Endothelial cell of umbilical vein (primary cell): Measurements from ENCODE around the gene GRK5. TPM values are rescaled to one million over a fixed set of nuclear protein-coding genes. Genes with fewer than 3 reads are reported as not detected.

Experiments
- BruUV-seq: library from RNA; stranded (reverse); fragments of 400-500 nt; replicated peaks from 2 replicates; lab custom pipeline; 2021; lab: Mats Ljungman, UMichigan
- CTCF ChIA-PET: fragments of 300-600, 350-600 bp; sonication (Branson Sonifier 250); formaldehyde crosslinking; loops from one replicate; lab custom pipeline; 2021; ENCODE audit warnings: antibody characterized with exemption, inconsistent platforms; lab: Charles Lee
- POLR2A ChIA-PET: fragments of 300-600, 350-600 bp; sonication (Branson Sonifier 250); formaldehyde crosslinking; loops from one replicate; lab custom pipeline; 2021; ENCODE audit warnings: antibody characterized with exemption, inconsistent platforms; lab: Charles Lee
- DNase-seq: peaks from one replicate; pipeline ENCODE4 v3.0.0-alpha.2; 2011; ENCODE audit warnings: low read depth, low spot score
- FAIRE-seq: peaks from 2 replicates; lab custom pipeline; 2011; peaks lifted over from hg19 to GRCh38; lab: Jason Lieb, UNC
- H2AFZ ChIP-seq: 2 replicates; pipeline ENCODE4 v1.6.0; 2012; ENCODE audit warnings: low read depth, low read length, control low read depth, inconsistent platforms
- H3K27ac ChIP-seq: 2 replicates; pipeline ENCODE4 v1.5.1; 2011; ENCODE audit warnings: low read depth, mild to moderate bottlenecking, control low read depth, low read length, moderate library complexity; ENCODE audit not compliant: insufficient read depth
- H3K27me3 ChIP-seq, 2 experiments: 2 replicates each; pipeline versions ENCODE4 v1.6.0 to v1.6.1; 2011; ENCODE audit warnings: low read length in 2 of 2, mixed read lengths in 1 of 2; ENCODE audit not compliant: control insufficient read depth in 2 of 2, insufficient read depth in 2 of 2
- H3K36me3 ChIP-seq, 2 experiments: 2 replicates in 1 of 2; 3 replicates in 1 of 2; pipeline ENCODE4 v1.5.1; 2011; ENCODE audit warnings: low read length in 2 of 2, mild to moderate bottlenecking in 1 of 2, moderate library complexity in 1 of 2; ENCODE audit not compliant: control insufficient read depth in 2 of 2, insufficient read depth in 2 of 2; ENCODE audit errors: extremely low read depth in 1 of 2
- H3K4me1 ChIP-seq: 3 replicates; pipeline ENCODE4 v1.5.1; 2011; ENCODE audit warnings: mild to moderate bottlenecking, low read length; ENCODE audit not compliant: control insufficient read depth, insufficient read depth; ENCODE audit errors: extremely low read depth
- H3K4me2 ChIP-seq: 2 replicates; pipeline ENCODE4 v1.6.1; 2011; ENCODE audit warnings: low read length, control low read depth, mixed read lengths; ENCODE audit not compliant: insufficient read depth
- H3K4me3 ChIP-seq, 3 experiments: fragments of 200-600 bp in 1 of 3; sonication (generic), shearing (Covaris generic) in 1 of 3; replicated peaks in 1 of 3; 2 replicates each; pipeline ENCODE4 v1.5.1; 2011 to 2016; ENCODE audit warnings: control low read depth in 3 of 3, low read length in 3 of 3, mild to moderate bottlenecking in 2 of 3, inconsistent platforms in 1 of 3, low read depth in 1 of 3, moderate library complexity in 1 of 3; ENCODE audit not compliant: insufficient read depth in 1 of 3
- H3K79me2 ChIP-seq: 2 replicates; pipeline ENCODE4 v1.6.0; 2012; ENCODE audit warnings: low read length, inconsistent platforms; ENCODE audit not compliant: control insufficient read depth, insufficient read depth
- H3K9ac ChIP-seq: replicated peaks from 2 replicates; pipeline ENCODE3; 2011; ENCODE audit warnings: low read length, control low read depth; ENCODE audit not compliant: insufficient read depth; ENCODE audit errors: extremely low read depth
- H3K9me1 ChIP-seq: replicated peaks from 3 replicates; pipeline ENCODE4 v1.6.0; 2011; ENCODE audit warnings: mild to moderate bottlenecking, low read length; ENCODE audit not compliant: control insufficient read depth, insufficient read depth; ENCODE audit errors: extremely low read depth
- H3K9me3 ChIP-seq: replicated peaks from 2 replicates; pipeline ENCODE4 v1.5.1; 2012; ENCODE audit warnings: low read length, inconsistent platforms; ENCODE audit not compliant: control insufficient read depth, insufficient read depth
- H4K20me1 ChIP-seq: replicated peaks from 2 replicates; pipeline ENCODE3; 2011; ENCODE audit warnings: mild to moderate bottlenecking, low read length; ENCODE audit not compliant: control insufficient read depth, insufficient read depth; ENCODE audit errors: extremely low read depth
- EZH2 ChIP-seq: IDR thresholded peaks from 2 replicates; pipeline ENCODE4 v1.6.1; 2012; ENCODE audit warnings: borderline replicate concordance, low read depth, mild to moderate bottlenecking, moderate library complexity, low read length, inconsistent platforms; ENCODE audit not compliant: severe bottlenecking
- FOS ChIP-seq: IDR thresholded peaks from 2 replicates; pipeline ENCODE4 v1.6.1; 2011; ENCODE audit warnings: mild to moderate bottlenecking, low read length, moderate library complexity, borderline replicate concordance; ENCODE audit not compliant: insufficient read depth
- GATA2 ChIP-seq: IDR thresholded peaks from 2 replicates; pipeline ENCODE4 v1.7.0; 2011; ENCODE audit warnings: low read depth, mild to moderate bottlenecking, moderate library complexity, mixed read lengths, low read length; ENCODE audit not compliant: insufficient read length, insufficient read depth
- JUN ChIP-seq: IDR thresholded peaks from 2 replicates; pipeline ENCODE4 v1.6.1; 2011; ENCODE audit warnings: borderline replicate concordance, low read depth; ENCODE audit not compliant: insufficient read length, insufficient read depth
- MYC ChIP-seq: IDR thresholded peaks from one replicate; pipeline ENCODE4 v1.6.1; 2011; ENCODE audit warnings: mild to moderate bottlenecking, low read depth, low read length
- POLR2A ChIP-seq: IDR thresholded peaks from 2 replicates; pipeline ENCODE4 v1.6.1; 2012; ENCODE audit warnings: low read depth, mild to moderate bottlenecking, control low read depth, low read length
- POLR2AphosphoS5 ChIP-seq: IDR thresholded peaks from 2 replicates; pipeline ENCODE4 v1.6.1; 2012; ENCODE audit warnings: low read depth, mild to moderate bottlenecking, control low read depth, low read length, moderate library complexity; ENCODE audit not compliant: insufficient read depth
- dilution Hi-C: fragments of 300-500 bp; cut with MboI; formaldehyde crosslinking; loops from one replicate; pipeline ENCODE4 v1.15.0; 2019; ENCODE audit warnings: low sequenced_read_pairs; ENCODE audit not compliant: extremely low pct_ligation_motif_present
- intact Hi-C: fragments of 100-400 bp; cut with micrococcal nuclease; formaldehyde crosslinking; loops from one replicate; pipeline ENCODE4 v1.10.0; 2022
- polyA plus RNA-seq, 4 experiments: library from polyadenylated mRNA; depleted of rRNA in 3 of 4; stranded (reverse) in 3 of 4; unstranded in 1 of 4; fragments of >200 nt; gene quantifications; 2 replicates each; pipeline versions ENCODE4 v1.2.1 to v1.2.3, GENCODE V29; 2011 to 2012; ENCODE audit warnings: missing spikeins in 1 of 4
- total RNA-seq: library from RNA; stranded (reverse); gene quantifications from 2 replicates; pipeline ENCODE4 v1.2.3, GENCODE V29; 2021
- TF ChIP-seq, protein P1 (sequence below): IDR thresholded peaks from 2 replicates; pipeline ENCODE4 v1.6.1; 2011; ENCODE audit not compliant: insufficient read depth, insufficient read length
- TF ChIP-seq, protein P2 (sequence below), 2 donors: IDR thresholded peaks; 1 replicate in 1 of 2; 2 replicates in 1 of 2; pipeline ENCODE4 v1.5.1; 2011; ENCODE audit warnings: low read length in 2 of 2, mild to moderate bottlenecking in 2 of 2, moderate library complexity in 2 of 2, control low read depth in 1 of 2, inconsistent platforms in 1 of 2, low read depth in 1 of 2; ENCODE audit not compliant: insufficient read depth in 1 of 2; ENCODE audit errors: extremely low read depth in 1 of 2

The GRK5 gene
- total and polyA plus RNA-seq, 2 donors (not counting 3 experiments of a cell fraction or from before 2014, with no cell fraction given) = 13.1 to 29.5 TPM

DNA sequence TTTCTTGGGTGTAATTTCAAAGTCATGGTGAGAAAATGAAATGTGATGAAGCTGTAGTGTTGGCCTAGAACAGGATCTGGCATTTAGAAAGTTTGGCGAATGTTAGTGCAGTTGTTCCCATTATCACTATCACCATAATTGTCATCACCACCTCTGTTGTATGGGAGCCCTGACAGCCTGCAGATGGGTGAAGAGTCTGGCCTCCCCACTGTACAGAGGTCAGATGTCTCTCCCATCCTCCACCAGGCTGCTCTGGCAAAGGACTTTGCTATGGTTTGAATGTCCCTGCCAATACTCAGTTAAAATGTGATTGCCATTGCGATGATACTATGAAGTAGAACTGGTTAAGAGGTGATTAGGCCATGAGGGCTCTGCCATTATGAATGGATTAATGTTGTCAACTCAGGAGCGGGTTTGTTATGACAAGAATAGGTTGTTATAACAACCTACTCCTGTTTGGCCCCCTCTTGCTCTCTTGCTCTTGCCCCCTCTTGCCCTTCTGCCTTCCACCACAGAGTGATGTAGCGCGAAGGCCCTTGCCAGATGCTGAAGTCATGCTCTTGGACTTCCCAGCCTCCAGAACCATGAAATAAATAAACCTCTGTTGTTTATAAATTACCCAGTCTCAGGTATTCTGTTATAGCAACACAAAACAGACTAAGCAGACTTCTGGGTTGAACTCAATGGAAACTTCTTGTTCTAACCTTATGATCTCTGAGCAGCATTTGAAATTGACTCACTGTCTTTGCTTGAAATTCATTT lies 90.0 kb downstream of the GRK5 start:
- Histone ChIP-seq H3K79me2 (no peaks in the 10 kb centered on the region), H3K27me3 (no peaks in the 10 kb centered on the region), H3K27ac (no peak overlapping the region), H3K9me3 (no peaks in the 10 kb centered on the region), H3K36me3 (no peaks in the 10 kb centered on the region), H4K20me1 (no peaks in the 10 kb centered on the region), H3K9ac (no peak overlapping the region), H2AFZ (no peak overlapping the region), H3K9me1 (no peaks in the 10 kb centered on the region), H3K4me2 (no peak overlapping the region), H3K4me3 (no peak overlapping the region), H3K4me1 (peaks cover 14% of the 10 kb centered on the region)
- no peak for TF ChIP-seq EZH2
- TF ChIP-seq FOS = no peak
- FAIRE-seq (no peak), DNase-seq (no peak)
- CTCF ChIA-PET = no interaction called here
- BruUV-seq = no TSS peak
- POLR2A ChIA-PET = no interaction called here
- dilution Hi-C loops (no loop called here), intact Hi-C loops (no loop called here)

DNA sequence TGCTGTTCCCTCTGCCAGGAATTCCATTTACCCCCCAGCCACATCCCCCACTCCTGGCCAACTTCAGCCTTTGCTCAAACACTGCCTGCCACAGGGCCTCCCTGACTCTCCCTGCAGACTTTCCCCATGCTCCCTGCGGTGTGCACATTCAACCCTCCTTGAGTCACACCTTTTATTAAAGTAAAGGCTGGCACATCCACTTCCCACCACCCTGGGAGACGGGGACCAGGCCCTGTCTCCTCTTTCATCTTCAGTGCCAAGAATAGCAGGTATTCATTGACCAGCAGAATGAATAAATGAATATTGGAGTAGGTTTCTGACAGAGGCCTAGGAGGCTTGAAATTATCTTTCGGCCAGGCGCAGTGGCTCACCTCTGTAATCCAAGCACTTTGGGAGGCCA lies 91.4 kb downstream of the GRK5 start:
- no peak overlapping the region for H3K27ac ChIP-seq
- no peaks in the 10 kb centered on the region for H3K9me1 ChIP-seq
- dilution Hi-C loops = no loop called here
- POLR2A ChIA-PET = no interaction called here
- no peaks in the 10 kb centered on the region for H4K20me1 ChIP-seq
- no peak for FAIRE-seq
- BruUV-seq = no TSS peak
- intact Hi-C loops = no loop called here
- DNase-seq = no peak
- no peak overlapping the region for H3K4me2 ChIP-seq
- CTCF ChIA-PET = interaction anchor here (0.6 kb wide), 1 partner anchor 28 kb away, joined by 3 read pairs; no protein-coding TSS in a partner anchor
- no peaks in the 10 kb centered on the region for H3K36me3 ChIP-seq
- peaks cover 14% of the 10 kb centered on the region for H3K4me1 ChIP-seq
- H3K9me3 ChIP-seq = no peaks in the 10 kb centered on the region
- H2AFZ ChIP-seq = no peak overlapping the region
- no peak for TF ChIP-seq GATA2
- TF ChIP-seq, protein P1, sequence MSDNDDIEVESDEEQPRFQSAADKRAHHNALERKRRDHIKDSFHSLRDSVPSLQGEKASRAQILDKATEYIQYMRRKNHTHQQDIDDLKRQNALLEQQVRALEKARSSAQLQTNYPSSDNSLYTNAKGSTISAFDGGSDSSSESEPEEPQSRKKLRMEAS = no peak
- TF ChIP-seq JUN = no peak
- TF ChIP-seq FOS = no peak
- TF ChIP-seq POLR2AphosphoS5 = no peak
- TF ChIP-seq, protein P2, sequence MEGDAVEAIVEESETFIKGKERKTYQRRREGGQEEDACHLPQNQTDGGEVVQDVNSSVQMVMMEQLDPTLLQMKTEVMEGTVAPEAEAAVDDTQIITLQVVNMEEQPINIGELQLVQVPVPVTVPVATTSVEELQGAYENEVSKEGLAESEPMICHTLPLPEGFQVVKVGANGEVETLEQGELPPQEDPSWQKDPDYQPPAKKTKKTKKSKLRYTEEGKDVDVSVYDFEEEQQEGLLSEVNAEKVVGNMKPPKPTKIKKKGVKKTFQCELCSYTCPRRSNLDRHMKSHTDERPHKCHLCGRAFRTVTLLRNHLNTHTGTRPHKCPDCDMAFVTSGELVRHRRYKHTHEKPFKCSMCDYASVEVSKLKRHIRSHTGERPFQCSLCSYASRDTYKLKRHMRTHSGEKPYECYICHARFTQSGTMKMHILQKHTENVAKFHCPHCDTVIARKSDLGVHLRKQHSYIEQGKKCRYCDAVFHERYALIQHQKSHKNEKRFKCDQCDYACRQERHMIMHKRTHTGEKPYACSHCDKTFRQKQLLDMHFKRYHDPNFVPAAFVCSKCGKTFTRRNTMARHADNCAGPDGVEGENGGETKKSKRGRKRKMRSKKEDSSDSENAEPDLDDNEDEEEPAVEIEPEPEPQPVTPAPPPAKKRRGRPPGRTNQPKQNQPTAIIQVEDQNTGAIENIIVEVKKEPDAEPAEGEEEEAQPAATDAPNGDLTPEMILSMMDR (IDR thresholded peaks at IDR 0.05; ENCODE audit: extremely low read depth in 1 of 2, insufficient read depth in 1 of 2, low read depth in 1 of 2, low read length in 2 of 2) = no peak
- no peak for TF ChIP-seq POLR2A
- no peak for TF ChIP-seq MYC
- TF ChIP-seq EZH2 = no peak
- no peak overlapping the region for H3K4me3 ChIP-seq
- H3K79me2 ChIP-seq = peaks cover 2% of the 10 kb centered on the region
- H3K27me3 ChIP-seq = no peaks in the 10 kb centered on the region
- no peak overlapping the region for H3K9ac ChIP-seq
